Suprapubic skin (tissue), 4 donors: ENCODE data around the gene USP54. TPM values are rescaled to one million over a fixed set of nuclear protein-coding genes. Genes with fewer than 3 reads are reported as not detected.

ENCODE experiments used
- DNase-seq, 2 donors: peaks; one replicate each; pipeline ENCODE4 v3.0.0-alpha.2; 2019; ENCODE audit warnings: low spot score in 2 of 2
- H3K27ac ChIP-seq: fragments of 200-600 bp; sonication (generic); one replicate; pipeline ENCODE4 v1.5.1; 2019
- H3K27me3 ChIP-seq: fragments of 200-600 bp; sonication (generic); one replicate; pipeline ENCODE4 v1.5.1; 2019
- H3K36me3 ChIP-seq: fragments of 200-600 bp; sonication (generic); one replicate; pipeline ENCODE4 v1.5.1; 2019
- H3K4me1 ChIP-seq: fragments of 200-600 bp; sonication (generic); one replicate; pipeline ENCODE4 v1.5.1; 2019
- H3K4me3 ChIP-seq: fragments of 200-600 bp; sonication (generic); one replicate; pipeline ENCODE4 v1.5.1; 2019; ENCODE audit warnings: mild to moderate bottlenecking
- H3K9me3 ChIP-seq: fragments of 200-600 bp; sonication (generic); one replicate; pipeline ENCODE4 v1.5.1; 2019
- CTCF ChIP-seq, 2 donors: fragments of 200-600 bp in 1 of 2; fragments of 450-650 bp in 1 of 2; sonication (generic) in 1 of 2; IDR thresholded peaks; one replicate each; pipeline ENCODE4 v1.5.1; 2016 to 2019; ENCODE audit warnings: antibody characterized with exemption in 2 of 2, mild to moderate bottlenecking in 1 of 2, moderate library complexity in 1 of 2
- EP300 ChIP-seq: sonication (generic); formaldehyde crosslinking; IDR thresholded peaks from one replicate; pipeline ENCODE4 v1.6.1; 2017; ENCODE audit warnings: antibody characterized with exemption
- POLR2A ChIP-seq, 2 donors: fragments of 450-650 bp; IDR thresholded peaks; one replicate each; pipeline ENCODE4 v1.6.1; 2017; ENCODE audit warnings: antibody characterized with exemption in 2 of 2, mild to moderate bottlenecking in 2 of 2, moderate library complexity in 2 of 2
- POLR2AphosphoS5 ChIP-seq, 3 donors: sonication (generic); formaldehyde crosslinking; IDR thresholded peaks; one replicate each; pipeline ENCODE4 v1.6.1; 2017; ENCODE audit warnings: antibody characterized with exemption in 3 of 3
- WGBS: methylation state at CpG from one replicate; pipeline ENCODE4 v1.1.5; 2018; 5-methylcytosine and 5-hydroxymethylcytosine counted together
- total RNA-seq, 4 donors: library from RNA; depleted of rRNA; stranded (reverse); fragments of >200 nt; gene quantifications; one replicate each; pipeline ENCODE4 v1.1.0, GENCODE V29; 2016

Gene USP54
- total RNA-seq, 4 donors from 2014 or later: 52.2 to 110 (median 79.5) TPM

- H3K4me1 ChIP-seq: peaks cover 17% of the 10 kb centered on the region
- H3K9me3 ChIP-seq: no peaks in the 10 kb centered on the region
- H3K27ac ChIP-seq: no peak overlapping the region
- TF ChIP-seq POLR2AphosphoS5 (IDR thresholded peaks at IDR 0.05) (no peak), POLR2A (IDR thresholded peaks at IDR 0.05) (no peak), EP300 (no peak), CTCF (IDR thresholded peaks at IDR 0.05) (no peak)
- H3K4me3 ChIP-seq: no peak overlapping the region
- WGBS: 92% methylated on average over 5 of the region's 5 CpGs
- DNase-seq: no peak
- H3K27me3 ChIP-seq: no peaks in the 10 kb centered on the region
- no peaks in the 10 kb centered on the region for H3K36me3 ChIP-seq
Measured at GRCh38 chr10:73629165-73629564, 38.0 kb upstream of the USP54 start.

- H3K4me3 ChIP-seq: no peak overlapping the region
Measured at GRCh38 chr10:73628405-73628804, 37.3 kb upstream of the USP54 start.

GRCh38 chr10:73627300-73627699, 36.2 kb upstream of the USP54 start:
- no peak overlapping the region for H3K4me3 ChIP-seq
- no peaks in the 10 kb centered on the region for H3K36me3 ChIP-seq
- DNase-seq: no peak
- peaks cover 17% of the 10 kb centered on the region for H3K4me1 ChIP-seq
- H3K9me3 ChIP-seq: no peaks in the 10 kb centered on the region
- 96% methylated on average over 6 of the region's 6 CpGs for WGBS
- no peaks in the 10 kb centered on the region for H3K27me3 ChIP-seq
- no peak overlapping the region for H3K27ac ChIP-seq
- TF ChIP-seq POLR2AphosphoS5 (IDR thresholded peaks at IDR 0.05) (no peak), CTCF (IDR thresholded peaks at IDR 0.05) (no peak), POLR2A (IDR thresholded peaks at IDR 0.05) (no peak), EP300 (no peak)

More at GRCh38 chr10:73628405-73628804, 37.3 kb upstream of the USP54 start:
- H3K36me3 ChIP-seq: no peaks in the 10 kb centered on the region
- no peaks in the 10 kb centered on the region for H3K27me3 ChIP-seq
- TF ChIP-seq POLR2A (IDR thresholded peaks at IDR 0.05) (no peak), POLR2AphosphoS5 (IDR thresholded peaks at IDR 0.05) (no peak), EP300 (no peak), CTCF (IDR thresholded peaks at IDR 0.05) (no peak)
- H3K4me1 ChIP-seq: peaks cover 17% of the 10 kb centered on the region
- WGBS: 54% methylated on average over 7 of the region's 7 CpGs
- no peak overlapping the region for H3K27ac ChIP-seq
- H3K9me3 ChIP-seq: no peaks in the 10 kb centered on the region
- no peak for DNase-seq

GRCh38 chr10:73625884-73626752, 35.0 kb upstream of the USP54 start:
- peak overlapping the region; percentile 92 for H3K27ac ChIP-seq
- WGBS: under 1% methylated on average over 37 of the region's 42 CpGs
- H3K4me3 ChIP-seq: peak overlapping the region; percentile 95
- no peaks in the 10 kb centered on the region for H3K36me3 ChIP-seq
- H3K27me3 ChIP-seq: no peaks in the 10 kb centered on the region
- TF ChIP-seq POLR2AphosphoS5 (IDR thresholded peaks at IDR 0.05) (peak; percentile 48 to 84 (median 52)), EP300 (no peak), CTCF (IDR thresholded peaks at IDR 0.05) (no peak), POLR2A (IDR thresholded peaks at IDR 0.05) (peak in 1 of 2 donors; percentile 58)
- no peaks in the 10 kb centered on the region for H3K9me3 ChIP-seq
- peaks cover 17% of the 10 kb centered on the region for H3K4me1 ChIP-seq
- peak; percentile 95 for DNase-seq

- Histone ChIP-seq H3K4me1 (peaks cover 17% of the 10 kb centered on the region), H3K27me3 (no peaks in the 10 kb centered on the region), H3K4me3 (peak overlapping the region; percentile 95), H3K9me3 (no peaks in the 10 kb centered on the region), H3K36me3 (no peaks in the 10 kb centered on the region), H3K27ac (peak overlapping the region; percentile 92)
- TF ChIP-seq CTCF (IDR thresholded peaks at IDR 0.05): no peak
- TF ChIP-seq POLR2A (IDR thresholded peaks at IDR 0.05): no peak
- no peak for TF ChIP-seq EP300
- no peak for TF ChIP-seq POLR2AphosphoS5 (IDR thresholded peaks at IDR 0.05)
- whole genome bisulfite sequencing: under 1% methylated on average over 44 of the region's 46 CpGs
- peak in 1 of 2 donors; percentile 68 for DNase-seq
Measured at GRCh38 chr10:73625004-73625883, 34.1 kb upstream of the USP54 start.
